ENCODE results near the gene METRN. TPM values are rescaled to one million over a fixed set of nuclear protein-coding genes. Genes with fewer than 3 reads are reported as not detected.

METRN gene
- total RNA-seq, 4 donors from 2014 or later = 19.1 to 76.5 (median 26.7) TPM

DNA sequence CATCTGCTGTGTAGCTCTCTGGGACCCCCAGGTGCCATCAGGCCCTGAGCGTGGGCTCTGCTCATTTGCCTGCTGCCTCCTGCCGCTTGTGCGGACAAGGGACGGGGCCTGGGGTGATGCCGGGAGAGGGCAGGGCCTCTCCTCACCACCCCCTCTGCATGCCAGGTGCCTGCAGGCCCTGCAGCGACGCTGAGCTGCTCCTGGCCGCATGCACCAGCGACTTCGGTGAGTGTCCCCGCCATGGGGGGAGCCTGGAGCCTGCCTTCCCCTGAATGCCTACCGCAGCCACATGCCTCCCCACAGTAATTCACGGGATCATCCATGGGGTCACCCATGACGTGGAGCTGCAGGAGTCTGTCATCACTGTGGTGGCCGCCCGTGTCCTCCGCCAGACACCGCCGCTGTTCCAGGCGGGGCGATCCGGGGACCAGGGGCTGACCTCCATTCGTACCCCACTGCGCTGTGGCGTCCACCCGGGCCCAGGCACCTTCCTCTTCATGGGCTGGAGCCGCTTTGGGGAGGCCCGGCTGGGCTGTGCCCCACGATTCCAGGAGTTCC is 1.9 kb downstream of the METRN start:
- DNase-seq = no peak
- no peak overlapping the region for H3K27ac ChIP-seq
- intact Hi-C loops (cut with DNase I; ENCODE audit: low total_unique reads) = no loop called here
- peaks cover 5 to 27% of the 10 kb centered on the region in 2 donors for H3K4me1 ChIP-seq
- no peaks in the 10 kb centered on the region for H3K27me3 ChIP-seq
- H3K36me3 ChIP-seq = no peaks in the 10 kb centered on the region
- H3K4me3 ChIP-seq = no peak overlapping the region
- no peaks in the 10 kb centered on the region for H3K9me3 ChIP-seq
- no peak for TF ChIP-seq POLR2A (IDR thresholded peaks at IDR 0.05)
- TF ChIP-seq, protein P1, sequence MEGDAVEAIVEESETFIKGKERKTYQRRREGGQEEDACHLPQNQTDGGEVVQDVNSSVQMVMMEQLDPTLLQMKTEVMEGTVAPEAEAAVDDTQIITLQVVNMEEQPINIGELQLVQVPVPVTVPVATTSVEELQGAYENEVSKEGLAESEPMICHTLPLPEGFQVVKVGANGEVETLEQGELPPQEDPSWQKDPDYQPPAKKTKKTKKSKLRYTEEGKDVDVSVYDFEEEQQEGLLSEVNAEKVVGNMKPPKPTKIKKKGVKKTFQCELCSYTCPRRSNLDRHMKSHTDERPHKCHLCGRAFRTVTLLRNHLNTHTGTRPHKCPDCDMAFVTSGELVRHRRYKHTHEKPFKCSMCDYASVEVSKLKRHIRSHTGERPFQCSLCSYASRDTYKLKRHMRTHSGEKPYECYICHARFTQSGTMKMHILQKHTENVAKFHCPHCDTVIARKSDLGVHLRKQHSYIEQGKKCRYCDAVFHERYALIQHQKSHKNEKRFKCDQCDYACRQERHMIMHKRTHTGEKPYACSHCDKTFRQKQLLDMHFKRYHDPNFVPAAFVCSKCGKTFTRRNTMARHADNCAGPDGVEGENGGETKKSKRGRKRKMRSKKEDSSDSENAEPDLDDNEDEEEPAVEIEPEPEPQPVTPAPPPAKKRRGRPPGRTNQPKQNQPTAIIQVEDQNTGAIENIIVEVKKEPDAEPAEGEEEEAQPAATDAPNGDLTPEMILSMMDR (IDR thresholded peaks at IDR 0.05) = no peak

GRCh38 chr16:717450-718245 is 2.7 kb downstream of the METRN start:
- intact Hi-C loops (cut with DNase I; ENCODE audit: low total_unique reads) = no loop called here
- TF ChIP-seq, protein P1 (IDR thresholded peaks at IDR 0.05) = no peak
- TF ChIP-seq POLR2A (IDR thresholded peaks at IDR 0.05) = no peak
- Histone ChIP-seq H3K4me1 (peaks cover 5 to 29% of the 10 kb centered on the region in 2 donors), H3K9me3 (no peaks in the 10 kb centered on the region), H3K27me3 (no peaks in the 10 kb centered on the region), H3K27ac (no peak overlapping the region), H3K36me3 (no peaks in the 10 kb centered on the region), H3K4me3 (no peak overlapping the region)
- no peak for DNase-seq

- H3K27ac ChIP-seq = no peak overlapping the region
- no peak for TF ChIP-seq POLR2A (IDR thresholded peaks at IDR 0.05)
- TF ChIP-seq, protein P1 (IDR thresholded peaks at IDR 0.05) = no peak
- H3K36me3 ChIP-seq = no peaks in the 10 kb centered on the region
- intact Hi-C loops (cut with DNase I; ENCODE audit: low total_unique reads) = no loop called here
- H3K27me3 ChIP-seq = no peaks in the 10 kb centered on the region
- H3K9me3 ChIP-seq = no peaks in the 10 kb centered on the region
- no peak for DNase-seq
- peaks cover 5 to 29% of the 10 kb centered on the region in 2 donors for H3K4me1 ChIP-seq
- H3K4me3 ChIP-seq = no peak overlapping the region
These were observed 3.5 kb downstream of the METRN start for GRCh38 chr16:718389-718788.

- TF ChIP-seq, protein P1 (IDR thresholded peaks at IDR 0.05) = no peak
- TF ChIP-seq POLR2A (IDR thresholded peaks at IDR 0.05) = no peak
- no peaks in the 10 kb centered on the region for H3K27me3 ChIP-seq
- DNase-seq = no peak
- no peaks in the 10 kb centered on the region for H3K36me3 ChIP-seq
- H3K4me3 ChIP-seq = no peak overlapping the region
- no peaks in the 10 kb centered on the region for H3K9me3 ChIP-seq
- H3K27ac ChIP-seq = no peak overlapping the region
- H3K4me1 ChIP-seq = peaks cover 5 to 29% of the 10 kb centered on the region in 2 donors
- intact Hi-C loops (cut with DNase I; ENCODE audit: low total_unique reads) = no loop called here
These were observed 4.0 kb downstream of the METRN start for GRCh38 chr16:718922-719321.

- Histone ChIP-seq H3K27ac (peak overlapping the region; percentile 79 to 84), H3K4me1 (peaks cover 5 to 29% of the 10 kb centered on the region in 2 donors), H3K27me3 (no peaks in the 10 kb centered on the region), H3K4me3 (peak overlapping the region; percentile 64 to 79), H3K9me3 (no peaks in the 10 kb centered on the region), H3K36me3 (no peaks in the 10 kb centered on the region)
- TF ChIP-seq, protein P1 (IDR thresholded peaks at IDR 0.05) = no peak
- TF ChIP-seq POLR2A (IDR thresholded peaks at IDR 0.05) = no peak
- DNase-seq = no peak
- intact Hi-C loops (cut with DNase I; ENCODE audit: low total_unique reads) = no loop called here
These were observed 5.0 kb downstream of the METRN start for GRCh38 chr16:719815-720446.
